HG03025 (cell line): Measurements from ENCODE around the gene DAB2IP.
"Not testable (repeated sequence)": the region's sequence is repeated elsewhere in the genome, so short reads cannot be mapped to it uniquely, and the experiment has no call there.

Experiments
- ATAC-seq: cut with Tn5 transposase; IDR thresholded peaks from one replicate; pipeline ENCODE4 v1.9.1; 2021; ENCODE audit warnings: mild to moderate bottlenecking, moderate library complexity; ENCODE audit not compliant: unreplicated experiment, low FRiP score

The DAB2IP gene

GRCh38 chr9:121737481-121737931, 86.1 kb downstream of the DAB2IP start:
- no peak for ATAC-seq

GRCh38 chr9:121738411-121738810, 87.0 kb downstream of the DAB2IP start:
- ATAC-seq = no peak

- no peak for ATAC-seq
These were observed 87.5 kb downstream of the DAB2IP start for GRCh38 chr9:121738968-121739367.

GRCh38 chr9:121739971-121740370, 88.5 kb downstream of the DAB2IP start:
- no peak for ATAC-seq

GRCh38 chr9:121741228-121741918, 89.9 kb downstream of the DAB2IP start:
- peak; percentile 45 for ATAC-seq

- ATAC-seq = not testable (repeated sequence)
These were observed 90.5 kb downstream of the DAB2IP start for GRCh38 chr9:121741919-121742283.

- no peak for ATAC-seq
These were observed 91.5 kb downstream of the DAB2IP start for GRCh38 chr9:121742923-121743322.

- ATAC-seq = no peak
These were observed 92.1 kb downstream of the DAB2IP start for GRCh38 chr9:121743441-121744001.

GRCh38 chr9:121744002-121744686, 92.7 kb downstream of the DAB2IP start:
- ATAC-seq = no peak

GRCh38 chr9:121744687-121745395, 93.4 kb downstream of the DAB2IP start:
- no peak for ATAC-seq

GRCh38 chr9:121745396-121745695, 93.9 kb downstream of the DAB2IP start:
- ATAC-seq = no peak

GRCh38 chr9:121746411-121746810, 95.0 kb downstream of the DAB2IP start:
- no peak for ATAC-seq

- no peak for ATAC-seq
These were observed 95.4 kb downstream of the DAB2IP start for GRCh38 chr9:121746866-121747265.

- ATAC-seq = no peak
These were observed 96.6 kb downstream of the DAB2IP start for GRCh38 chr9:121748074-121748473.

GRCh38 chr9:121748727-121749423, 97.4 kb downstream of the DAB2IP start:
- ATAC-seq = no peak

- no peak for ATAC-seq
These were observed 98.2 kb downstream of the DAB2IP start for GRCh38 chr9:121749614-121750013.

- no peak for ATAC-seq
These were observed 98.9 kb downstream of the DAB2IP start for GRCh38 chr9:121750259-121750714.

GRCh38 chr9:121750715-121751623, 99.5 kb downstream of the DAB2IP start:
- no peak for ATAC-seq

GRCh38 chr9:121751686-121752445, 100.4 kb downstream of the DAB2IP start:
- no peak for ATAC-seq
